HUES64 (cell line): Measurements from ENCODE around the gene CHERP.

Experiments used
- H3K27ac ChIP-seq: 2 replicates; pipeline ENCODE4 v1.7.0; 2013; ENCODE audit warnings: low read depth, low read length, inconsistent platforms
- H3K27me3 ChIP-seq: 2 replicates; pipeline ENCODE4 v1.6.1; 2013; ENCODE audit warnings: mild to moderate bottlenecking, low read length; ENCODE audit not compliant: insufficient read depth
- H3K36me3 ChIP-seq: 2 replicates; pipeline ENCODE4 v1.6.1; 2013; ENCODE audit warnings: mild to moderate bottlenecking, low read length; ENCODE audit not compliant: insufficient read depth
- H3K4me1 ChIP-seq: 2 replicates; pipeline ENCODE4 v1.6.1; 2013; ENCODE audit warnings: mild to moderate bottlenecking, low read length, moderate library complexity; ENCODE audit not compliant: insufficient read depth
- H3K4me3 ChIP-seq: 2 replicates; pipeline ENCODE4 v1.5.1; 2013; ENCODE audit warnings: mild to moderate bottlenecking, low read length, moderate library complexity
- H3K9ac ChIP-seq: 2 replicates; pipeline ENCODE4 v1.6.1; 2013; ENCODE audit warnings: mild to moderate bottlenecking, low read depth, low read length
- H3K9me3 ChIP-seq: 2 replicates; pipeline ENCODE4 v1.6.1; 2013; ENCODE audit warnings: low read depth, low read length; ENCODE audit not compliant: insufficient read depth
- WGBS: fragments of 150-250, 120-280 bp; methylation state at CpG from one replicate; pipeline ENCODE4 v1.1.7; 2013; ENCODE audit warnings: missing lambda C conversion rate; 5-methylcytosine and 5-hydroxymethylcytosine counted together

CHERP gene

DNA sequence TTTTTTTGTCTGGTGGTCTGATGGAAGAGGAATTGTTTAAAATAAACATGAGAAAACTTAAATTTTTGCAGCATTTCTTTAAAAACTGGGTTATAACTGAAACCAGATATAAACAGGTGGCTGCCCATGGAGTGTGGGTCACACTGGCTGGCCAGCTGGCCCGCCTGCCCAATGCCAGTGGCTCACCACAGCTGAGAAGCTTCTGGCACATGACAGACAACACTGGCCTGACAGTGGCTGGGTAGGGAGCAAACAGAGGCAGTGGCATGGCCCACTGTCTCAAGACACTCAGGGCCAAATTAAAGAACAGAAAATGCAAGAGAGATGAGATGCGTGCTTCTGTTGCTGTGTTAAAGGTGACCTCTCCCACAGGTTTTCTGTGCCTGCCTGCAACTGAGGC lies 33.0 kb upstream of the CHERP start:
- WGBS: 93% methylated on average over 2 of the region's 2 CpGs
- H3K4me1 ChIP-seq: peaks cover 12% of the 10 kb centered on the region; the same call in 1 of the 2 replicates
- H3K9ac ChIP-seq: no peak overlapping the region; the same call in 1 of the 2 replicates
- H3K9me3 ChIP-seq: no peaks in the 10 kb centered on the region
- H3K4me3 ChIP-seq: no peak overlapping the region
- H3K27me3 ChIP-seq: no peaks in the 10 kb centered on the region
- H3K36me3 ChIP-seq: peaks cover 40% of the 10 kb centered on the region
- H3K27ac ChIP-seq: no peak overlapping the region

DNA sequence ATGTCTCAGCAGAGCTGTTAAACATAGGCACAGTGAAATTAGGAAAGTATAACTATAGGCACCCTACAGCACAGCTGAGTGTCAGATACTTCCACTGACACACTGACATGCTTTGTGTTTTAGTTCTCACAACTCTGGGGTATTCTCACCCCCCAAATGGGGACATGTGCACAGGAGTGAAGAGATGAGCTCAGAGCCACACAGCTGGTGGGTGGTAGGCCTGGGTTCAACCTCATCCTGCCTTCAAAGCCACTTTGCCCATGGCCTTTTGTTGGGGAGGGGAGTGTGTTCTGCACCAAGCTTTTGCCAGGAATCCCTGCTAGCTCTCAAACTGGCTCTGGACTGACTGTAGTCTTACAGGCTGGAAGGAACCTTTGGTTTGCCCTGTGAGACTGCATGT lies 31.7 kb upstream of the CHERP start:
- Histone ChIP-seq H3K9ac (no peak overlapping the region), H3K4me3 (peak overlapping the region; percentile 87), H3K9me3 (no peaks in the 10 kb centered on the region), H3K4me1 (peaks cover 12% of the 10 kb centered on the region; the same call in 1 of the 2 replicates), H3K27ac (no peak overlapping the region), H3K36me3 (peaks cover 52% of the 10 kb centered on the region), H3K27me3 (no peaks in the 10 kb centered on the region)

DNA sequence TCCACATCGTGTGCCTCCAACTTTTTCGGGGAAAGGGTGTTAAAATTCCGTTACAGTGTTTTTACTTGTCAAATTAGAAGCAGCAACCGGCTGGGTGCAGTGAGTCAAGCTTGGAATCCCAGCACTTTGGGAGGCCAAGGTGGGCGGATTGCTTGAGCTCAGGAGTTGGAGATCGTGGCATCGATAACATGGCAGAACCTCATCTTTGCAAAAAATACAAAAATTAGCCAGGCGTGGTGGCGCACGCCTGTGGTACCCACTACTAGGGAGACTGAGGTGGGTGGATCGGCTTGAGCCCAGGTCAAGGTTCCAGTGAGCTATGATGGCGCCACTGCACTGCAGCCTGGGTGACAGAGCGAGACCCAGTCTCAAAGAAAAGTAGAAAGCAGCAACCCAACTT lies 31.1 kb upstream of the CHERP start:
- Histone ChIP-seq H3K27me3 (no peaks in the 10 kb centered on the region), H3K27ac (no peak overlapping the region), H3K9ac (peak overlapping the region; percentile 82), H3K9me3 (no peaks in the 10 kb centered on the region), H3K4me3 (peak overlapping the region; percentile 87), H3K4me1 (peaks cover 12% of the 10 kb centered on the region; the same call in 1 of the 2 replicates), H3K36me3 (peaks cover 53% of the 10 kb centered on the region)
- WGBS: 67% methylated on average over 13 of the region's 13 CpGs

DNA sequence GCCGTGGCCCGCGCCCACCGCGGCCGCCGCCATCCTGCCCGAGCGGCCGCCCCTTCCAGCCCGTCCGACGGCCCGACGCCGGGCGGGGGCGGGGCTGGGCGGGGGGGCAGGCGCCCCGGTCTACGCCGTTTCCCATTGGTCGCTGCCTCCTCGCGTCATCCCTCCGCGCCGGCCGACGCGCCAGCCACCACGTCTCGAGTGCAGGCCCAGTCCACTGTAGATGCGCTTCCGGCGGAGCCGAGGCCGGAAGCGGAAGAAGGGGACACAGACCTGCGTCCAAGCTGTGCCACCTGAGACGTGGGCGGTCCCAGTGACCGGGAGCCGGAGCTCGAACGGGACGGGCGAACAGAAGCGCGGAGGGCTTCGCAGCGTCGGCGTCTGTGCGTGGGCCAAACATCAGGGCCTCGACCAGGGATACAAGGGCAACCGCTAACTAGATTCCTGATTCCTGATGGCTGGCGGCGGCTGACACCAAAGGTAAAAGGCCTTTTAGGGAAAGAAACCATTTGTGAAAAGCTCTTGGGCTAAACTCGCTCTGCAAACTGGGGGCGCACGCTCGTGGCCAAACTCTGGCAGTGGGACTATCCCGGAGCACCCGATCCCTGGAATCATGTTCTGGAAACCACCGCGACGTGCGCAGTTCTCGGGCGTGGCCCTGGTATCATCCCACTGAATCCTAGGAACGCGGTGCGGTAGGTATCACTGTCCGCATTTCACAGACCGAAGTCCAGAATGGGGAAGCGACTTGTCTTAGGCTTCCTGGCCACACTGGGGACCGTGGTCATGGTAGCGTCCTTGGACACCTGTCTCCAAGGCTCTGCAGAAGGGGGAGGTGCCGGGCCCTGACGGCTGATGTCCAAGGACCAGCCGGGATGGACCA lies 30.3 kb upstream of the CHERP start, which contains the start of gene SLC35E1:
Gene SLC35E1, minus strand, starts transcription at position 84 of the 880 bp plus-strand sequence. Its CDS starts 51 bp downstream, at position 33.
- Histone ChIP-seq H3K4me1 (peaks cover 12% of the 10 kb centered on the region; the same call in 1 of the 2 replicates), H3K27me3 (no peaks in the 10 kb centered on the region), H3K9ac (peak within 1 kb of the TSS; percentile 92), H3K36me3 (peaks cover 52% of the 10 kb centered on the region), H3K9me3 (no peaks in the 10 kb centered on the region), H3K27ac (peak within 1 kb of the TSS; percentile 65; the same call in 1 of the 2 replicates), H3K4me3 (peak within 1 kb of the TSS; percentile 98)
- WGBS: under 1% methylated on average over 83 of the region's 83 CpGs

DNA sequence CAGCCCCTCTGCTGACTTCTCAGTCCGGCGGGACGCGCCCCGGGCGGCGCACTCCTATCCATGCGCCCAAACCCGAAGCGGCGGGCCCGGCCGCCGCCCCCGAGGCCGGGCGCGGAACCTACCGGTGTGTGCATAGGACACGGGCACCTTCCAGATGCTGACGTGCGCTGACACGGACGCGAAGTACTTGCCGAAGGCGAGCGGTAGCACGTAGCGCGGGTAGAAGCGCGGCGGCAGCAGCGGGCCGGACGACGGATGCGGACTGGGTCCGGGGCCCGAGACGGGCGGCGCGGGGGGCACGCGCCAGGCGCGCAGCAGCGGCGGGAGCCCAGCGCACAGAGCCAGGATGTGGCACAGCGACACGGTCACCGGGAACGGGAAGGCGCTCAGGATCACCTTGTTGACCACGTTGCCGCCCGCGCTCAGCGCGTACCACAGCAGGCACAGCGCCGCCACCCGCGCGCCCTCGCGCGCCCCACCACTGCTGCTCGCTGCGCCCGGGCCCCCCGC lies 29.6 kb upstream of the CHERP start:
- H3K27me3 ChIP-seq: no peaks in the 10 kb centered on the region
- H3K9me3 ChIP-seq: no peaks in the 10 kb centered on the region
- under 1% methylated on average over 75 of the region's 75 CpGs for WGBS
- H3K36me3 ChIP-seq: peaks cover 54% of the 10 kb centered on the region
- H3K27ac ChIP-seq: peak overlapping the region; percentile 56; the same call in 1 of the 2 replicates
- peak overlapping the region; percentile 92 for H3K9ac ChIP-seq
- H3K4me3 ChIP-seq: peak overlapping the region; percentile 98
- peaks cover 12% of the 10 kb centered on the region; the same call in 1 of the 2 replicates for H3K4me1 ChIP-seq

DNA sequence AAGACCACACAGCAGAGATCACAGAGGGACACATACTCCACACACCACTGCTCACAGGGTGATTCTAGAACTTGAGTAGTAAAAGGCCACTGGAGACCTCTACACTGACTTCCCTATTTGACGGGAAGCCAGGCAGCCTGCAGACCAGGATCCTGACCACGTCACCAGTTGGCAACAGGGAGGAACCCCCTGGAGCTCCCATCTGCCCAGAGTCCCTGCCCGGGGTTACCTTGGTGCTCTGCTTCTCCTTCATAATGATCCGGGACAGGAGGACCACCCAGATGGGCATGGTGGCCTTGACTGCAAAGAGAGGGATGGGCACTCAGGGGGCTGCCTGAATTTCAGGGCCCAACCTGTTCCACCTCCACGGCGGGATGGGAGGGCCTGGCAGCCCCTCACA lies 29.0 kb upstream of the CHERP start:
- H3K4me3 ChIP-seq: peak overlapping the region; percentile 98
- H3K9ac ChIP-seq: peak overlapping the region; percentile 92
- H3K9me3 ChIP-seq: no peaks in the 10 kb centered on the region
- H3K36me3 ChIP-seq: peaks cover 54% of the 10 kb centered on the region
- no peaks in the 10 kb centered on the region for H3K27me3 ChIP-seq
- no peak overlapping the region; the same call in 1 of the 2 replicates for H3K27ac ChIP-seq
- H3K4me1 ChIP-seq: peaks cover 12% of the 10 kb centered on the region; the same call in 1 of the 2 replicates
- 43% methylated on average over 6 of the region's 6 CpGs for WGBS

DNA sequence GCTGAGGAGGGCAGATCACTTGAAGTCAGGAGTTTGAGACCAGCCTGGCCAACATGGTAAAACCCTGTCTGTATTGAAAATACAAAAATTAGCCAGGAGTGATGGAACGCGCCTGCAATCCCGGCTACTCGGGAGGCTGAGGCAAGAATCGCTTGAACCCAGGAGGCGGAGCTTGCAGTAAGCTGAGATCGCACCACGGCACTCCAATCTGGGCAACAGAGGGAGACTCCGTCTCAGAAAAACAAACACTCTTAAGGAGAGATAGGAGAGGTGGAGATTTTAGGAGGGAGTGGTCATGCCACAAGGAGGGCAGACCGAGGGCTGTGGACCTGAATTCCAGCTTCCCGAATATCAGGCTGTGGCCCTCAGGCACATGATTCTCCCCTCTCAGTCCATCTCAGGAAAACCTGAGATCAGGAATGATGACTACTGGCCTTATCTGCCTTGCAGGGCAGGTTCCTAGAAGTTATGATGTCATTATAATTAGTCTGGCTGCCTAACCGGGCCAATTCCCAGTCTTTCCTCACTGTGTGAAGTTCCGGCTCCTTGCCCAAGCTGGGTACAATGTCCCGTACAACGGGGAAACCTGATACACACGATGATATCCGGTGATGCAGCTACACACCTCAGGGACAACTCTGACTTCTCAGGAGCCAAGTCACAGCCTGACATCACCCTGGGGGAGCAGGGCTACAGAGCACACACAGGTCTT lies 27.5 kb upstream of the CHERP start:
- WGBS: 94% methylated on average over 17 of the region's 17 CpGs
- H3K27me3 ChIP-seq: no peaks in the 10 kb centered on the region
- peak overlapping the region; percentile 12; the same call in 1 of the 2 replicates for H3K9ac ChIP-seq
- peaks cover 12% of the 10 kb centered on the region; the same call in 1 of the 2 replicates for H3K4me1 ChIP-seq
- no peak overlapping the region; the same call in 1 of the 2 replicates for H3K27ac ChIP-seq
- no peaks in the 10 kb centered on the region for H3K9me3 ChIP-seq
- H3K4me3 ChIP-seq: no peak overlapping the region
- peaks cover 52% of the 10 kb centered on the region for H3K36me3 ChIP-seq

DNA sequence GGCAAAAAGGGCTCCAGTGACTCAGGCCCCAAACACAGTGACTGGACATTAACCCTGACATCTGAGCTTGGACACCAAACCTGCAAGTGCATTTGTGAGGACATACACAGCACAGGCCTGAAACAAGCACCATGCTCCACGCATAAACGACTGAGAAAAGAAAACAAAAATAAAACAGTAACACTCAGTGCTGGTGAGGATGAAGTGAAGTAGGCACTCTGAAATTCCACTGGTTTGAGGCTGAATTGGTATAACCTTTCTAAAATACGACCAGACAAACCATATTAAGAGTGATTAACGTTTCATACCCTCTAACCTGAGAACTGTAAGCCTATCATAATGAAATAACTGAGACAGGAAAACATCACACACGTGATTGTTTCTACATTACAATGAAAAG lies 24.5 kb upstream of the CHERP start:
- peaks cover 5% of the 10 kb centered on the region; the same call in 1 of the 2 replicates for H3K4me1 ChIP-seq
- no peak overlapping the region for H3K9ac ChIP-seq
- WGBS: 99% methylated on average over 5 of the region's 5 CpGs
- H3K9me3 ChIP-seq: no peaks in the 10 kb centered on the region
- H3K27me3 ChIP-seq: no peaks in the 10 kb centered on the region
- no peak overlapping the region for H3K4me3 ChIP-seq
- H3K36me3 ChIP-seq: peaks cover 70% of the 10 kb centered on the region
- H3K27ac ChIP-seq: no peak overlapping the region

DNA sequence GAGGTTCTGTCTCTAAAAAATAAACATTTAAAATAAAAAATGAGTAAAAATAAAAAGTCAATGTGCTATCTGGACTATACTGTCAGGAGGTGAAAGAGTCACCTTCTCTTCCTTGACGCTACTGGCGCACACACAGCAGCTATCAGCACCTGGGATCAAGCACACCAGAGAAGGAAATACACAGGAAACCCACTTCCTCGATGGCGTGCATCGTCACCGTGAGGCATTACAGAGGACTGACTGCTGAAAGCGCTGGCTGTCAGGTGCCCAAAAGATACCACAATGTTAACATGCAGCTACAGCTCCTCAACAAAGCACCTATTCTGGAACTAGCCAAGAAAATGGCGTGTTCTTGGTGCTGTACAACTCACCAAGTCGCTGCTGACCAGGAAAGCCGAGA lies 23.9 kb upstream of the CHERP start:
- H3K36me3 ChIP-seq: peaks cover 76% of the 10 kb centered on the region
- no peak overlapping the region for H3K4me3 ChIP-seq
- WGBS: 96% methylated on average over 10 of the region's 10 CpGs
- H3K27me3 ChIP-seq: no peaks in the 10 kb centered on the region
- no peak overlapping the region for H3K27ac ChIP-seq
- H3K4me1 ChIP-seq: peaks cover 2% of the 10 kb centered on the region; the same call in 1 of the 2 replicates
- no peak overlapping the region for H3K9ac ChIP-seq
- no peaks in the 10 kb centered on the region for H3K9me3 ChIP-seq

DNA sequence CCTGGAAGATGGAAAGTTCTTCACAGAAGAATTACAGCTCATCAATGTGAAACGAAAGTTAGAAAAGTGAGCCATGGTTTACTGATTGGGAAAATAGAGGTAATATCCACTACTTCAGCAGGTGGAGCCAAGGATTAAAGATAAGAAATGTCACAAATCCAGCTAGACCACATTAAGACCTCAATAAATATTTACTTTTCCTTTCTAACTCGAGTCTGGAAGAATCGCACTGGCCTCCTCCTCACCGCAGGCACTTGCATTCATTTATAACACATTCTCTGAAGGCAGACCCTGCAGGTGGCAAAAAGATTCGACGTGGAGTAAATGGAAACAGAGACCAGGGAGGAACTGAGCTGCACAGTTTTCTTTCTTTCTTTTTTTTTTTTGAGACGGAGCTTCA lies 22.6 kb upstream of the CHERP start:
- Histone ChIP-seq H3K4me1 (no peaks in the 10 kb centered on the region), H3K27me3 (no peaks in the 10 kb centered on the region), H3K27ac (no peak overlapping the region), H3K9me3 (no peaks in the 10 kb centered on the region), H3K36me3 (peaks cover 81% of the 10 kb centered on the region), H3K4me3 (no peak overlapping the region), H3K9ac (no peak overlapping the region)
- WGBS: 94% methylated on average over 6 of the region's 7 CpGs

DNA sequence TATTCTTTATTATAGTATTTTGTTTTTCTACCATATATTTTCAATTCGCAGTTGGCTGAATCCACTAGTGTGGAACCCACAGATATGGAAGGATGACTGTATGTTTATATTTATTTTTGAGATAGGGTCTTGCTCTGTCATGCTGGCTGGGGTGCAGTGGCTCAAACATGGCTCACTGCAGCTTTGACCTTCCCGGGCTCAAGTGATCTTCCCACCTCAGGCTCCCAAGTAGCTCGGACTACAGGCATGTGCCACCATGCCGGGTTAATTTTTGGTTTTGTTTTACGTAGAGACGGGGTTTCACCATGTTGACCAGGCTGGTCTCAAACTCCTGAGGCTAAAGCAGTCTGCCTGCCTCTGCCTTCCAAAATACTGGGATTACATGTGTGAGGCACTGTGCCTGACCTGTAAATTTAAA lies 20.4 kb upstream of the CHERP start:
- Histone ChIP-seq H3K9me3 (no peaks in the 10 kb centered on the region), H3K36me3 (peaks cover 73% of the 10 kb centered on the region), H3K27me3 (no peaks in the 10 kb centered on the region), H3K4me3 (no peak overlapping the region), H3K4me1 (no peaks in the 10 kb centered on the region), H3K27ac (no peak overlapping the region), H3K9ac (no peak overlapping the region)
- WGBS: 95% methylated on average over 6 of the region's 6 CpGs
